ENCODE measurements around the gene KIR2DL1.
"Not testable (repeated sequence)": the region's sequence is repeated elsewhere in the genome, so short reads cannot be mapped to it uniquely, and the experiment has no call there.

KIR2DL1 gene

DNA sequence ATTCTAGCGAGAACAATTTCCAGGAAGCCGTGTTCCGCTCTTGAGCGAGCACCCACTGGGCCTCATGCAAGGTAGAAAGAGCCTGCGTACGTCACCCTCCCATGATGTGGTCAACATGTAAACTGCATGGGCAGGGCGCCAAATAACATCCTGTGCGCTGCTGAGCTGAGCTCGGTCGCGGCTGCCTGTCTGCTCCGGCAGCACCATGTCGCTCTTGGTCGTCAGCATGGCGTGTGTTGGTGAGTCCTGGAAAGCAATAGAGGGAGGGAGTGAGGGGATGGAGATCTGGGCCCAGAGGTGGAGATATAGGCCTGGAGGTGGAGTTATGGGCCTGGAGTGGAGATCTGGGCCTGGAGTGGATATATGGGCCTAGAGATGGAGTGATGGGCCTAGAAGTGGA, at the start of gene KIR2DL1:
TSS of gene KIR2DL1 (plus strand) at position 148 of the 400 bp plus-strand sequence. CDS start at position 206, 58 bp downstream.
- DNase-seq (ENCODE audit: low spot score): not testable (repeated sequence)

- TF ChIP-seq, protein P1, sequence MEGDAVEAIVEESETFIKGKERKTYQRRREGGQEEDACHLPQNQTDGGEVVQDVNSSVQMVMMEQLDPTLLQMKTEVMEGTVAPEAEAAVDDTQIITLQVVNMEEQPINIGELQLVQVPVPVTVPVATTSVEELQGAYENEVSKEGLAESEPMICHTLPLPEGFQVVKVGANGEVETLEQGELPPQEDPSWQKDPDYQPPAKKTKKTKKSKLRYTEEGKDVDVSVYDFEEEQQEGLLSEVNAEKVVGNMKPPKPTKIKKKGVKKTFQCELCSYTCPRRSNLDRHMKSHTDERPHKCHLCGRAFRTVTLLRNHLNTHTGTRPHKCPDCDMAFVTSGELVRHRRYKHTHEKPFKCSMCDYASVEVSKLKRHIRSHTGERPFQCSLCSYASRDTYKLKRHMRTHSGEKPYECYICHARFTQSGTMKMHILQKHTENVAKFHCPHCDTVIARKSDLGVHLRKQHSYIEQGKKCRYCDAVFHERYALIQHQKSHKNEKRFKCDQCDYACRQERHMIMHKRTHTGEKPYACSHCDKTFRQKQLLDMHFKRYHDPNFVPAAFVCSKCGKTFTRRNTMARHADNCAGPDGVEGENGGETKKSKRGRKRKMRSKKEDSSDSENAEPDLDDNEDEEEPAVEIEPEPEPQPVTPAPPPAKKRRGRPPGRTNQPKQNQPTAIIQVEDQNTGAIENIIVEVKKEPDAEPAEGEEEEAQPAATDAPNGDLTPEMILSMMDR (IDR thresholded peaks at IDR 0.05; ENCODE audit: extremely low read depth, missing control alignments): no peak
- no peak for DNase-seq (ENCODE audit: low spot score)
These were observed 45.5 kb upstream of the KIR2DL1 start, which contains the start of gene KIR3DL3 for GRCh38 chr19:54724142-54724541. TSS of gene KIR3DL3 (plus strand) at chr19:54724442. CDS start at chr19:54724497, 55 bp downstream.

DNA sequence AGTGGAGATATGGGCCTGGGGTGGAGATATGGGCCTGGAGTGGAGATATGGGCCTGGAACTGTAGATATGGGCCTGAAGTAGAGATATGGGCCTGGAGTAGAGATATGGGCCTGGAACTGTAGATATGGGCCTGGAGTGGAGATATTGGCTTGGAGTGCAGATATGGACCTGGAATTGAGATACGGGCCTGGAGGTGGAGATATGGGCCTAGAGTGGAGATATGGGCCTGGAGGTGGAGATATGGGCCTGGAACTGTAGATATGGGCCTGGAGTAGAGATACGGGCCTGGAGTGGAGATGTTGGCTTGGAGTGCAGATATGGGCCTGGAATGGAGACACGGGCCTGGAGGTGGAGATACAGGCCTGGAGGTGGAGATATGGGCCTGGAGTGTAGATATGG, 44.9 kb upstream of the KIR2DL1 start:
- no peak for DNase-seq (ENCODE audit: low spot score)
- TF ChIP-seq, protein P1 (IDR thresholded peaks at IDR 0.05; ENCODE audit: extremely low read depth, missing control alignments): no peak

GRCh38 chr19:54725321-54725720, 44.3 kb upstream of the KIR2DL1 start:
- DNase-seq (ENCODE audit: low spot score): no peak
- TF ChIP-seq, protein P1 (IDR thresholded peaks at IDR 0.05; ENCODE audit: extremely low read depth, missing control alignments): no peak

DNA sequence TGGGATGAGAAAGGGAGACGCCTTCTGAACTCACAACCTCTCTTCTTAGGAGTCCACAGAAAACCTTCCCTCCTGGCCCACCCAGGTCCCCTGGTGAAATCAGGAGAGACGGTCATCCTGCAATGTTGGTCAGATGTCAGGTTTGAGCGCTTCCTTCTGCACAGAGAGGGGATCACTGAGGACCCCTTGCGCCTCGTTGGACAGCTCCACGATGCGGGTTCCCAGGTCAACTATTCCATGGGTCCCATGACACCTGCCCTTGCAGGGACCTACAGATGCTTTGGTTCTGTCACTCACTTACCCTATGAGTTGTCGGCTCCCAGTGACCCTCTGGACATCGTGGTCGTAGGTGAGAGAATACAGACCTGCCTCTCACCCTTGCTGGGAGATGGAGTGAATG, 42.0 kb upstream of the KIR2DL1 start:
- no peak for DNase-seq (ENCODE audit: low spot score)
- TF ChIP-seq, protein P1 (IDR thresholded peaks at IDR 0.05; ENCODE audit: extremely low read depth, missing control alignments): no peak

GRCh38 chr19:54728167-54728566, 41.4 kb upstream of the KIR2DL1 start:
- TF ChIP-seq, protein P1 (IDR thresholded peaks at IDR 0.05; ENCODE audit: extremely low read depth, missing control alignments): no peak
- no peak for DNase-seq (ENCODE audit: low spot score)

GRCh38 chr19:54729416-54730188, 40.0 kb upstream of the KIR2DL1 start:
- DNase-seq (ENCODE audit: low spot score): no peak
- TF ChIP-seq, protein P1 (IDR thresholded peaks at IDR 0.05; ENCODE audit: extremely low read depth, missing control alignments): no peak

DNA sequence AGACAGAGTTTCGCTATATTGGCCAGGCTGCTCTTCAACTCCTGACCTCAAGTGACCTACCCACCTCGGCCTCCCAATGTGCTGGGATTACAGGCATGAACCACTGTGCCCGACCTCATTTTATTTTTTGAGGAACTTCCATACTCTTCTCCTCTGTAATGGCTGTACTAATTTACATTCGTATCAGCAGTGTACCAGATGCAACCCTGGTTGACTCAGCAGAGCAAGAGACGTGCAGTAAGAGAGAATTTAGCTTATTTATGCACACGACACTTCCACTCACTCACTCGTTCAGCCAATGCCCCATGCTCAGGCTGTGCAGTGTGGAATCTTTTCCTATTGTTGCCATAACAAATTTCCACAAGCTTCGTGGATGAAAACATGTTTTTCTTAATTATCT, 38.4 kb upstream of the KIR2DL1 start:
- DNase-seq (ENCODE audit: low spot score): no peak
- TF ChIP-seq, protein P1 (IDR thresholded peaks at IDR 0.05; ENCODE audit: extremely low read depth, missing control alignments): no peak

DNA sequence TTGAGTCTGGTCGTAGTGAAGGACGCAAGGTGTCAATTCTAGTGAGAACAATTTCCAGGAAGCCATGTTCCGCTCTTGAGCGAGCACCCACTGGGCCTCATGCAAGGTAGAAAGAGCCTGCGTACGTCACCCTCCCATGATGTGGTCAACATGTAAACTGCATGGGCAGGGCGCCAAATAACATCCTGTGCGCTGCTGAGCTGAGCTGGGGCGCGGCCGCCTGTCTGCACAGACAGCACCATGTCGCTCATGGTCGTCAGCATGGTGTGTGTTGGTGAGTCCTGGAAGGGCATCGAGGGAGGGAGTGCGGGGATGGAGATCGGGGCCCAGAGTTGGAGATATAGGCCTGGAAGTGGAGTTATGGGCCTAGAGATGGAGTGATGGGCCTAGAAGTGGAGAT, 31.3 kb upstream of the KIR2DL1 start, which contains the start of gene KIR2DL3:
TSS of gene KIR2DL3 (plus strand) at position 208 of the 400 bp plus-strand sequence. CDS start at position 241, 33 bp downstream.
- not testable (repeated sequence) for DNase-seq (ENCODE audit: low spot score)

Data from GM20000 (cell line).